H9 (cell line): Measurements from ENCODE around the gene IRF2. TPM values are rescaled to one million over a fixed set of nuclear protein-coding genes. Genes with fewer than 3 reads are reported as not detected.

Experiments
- DNase-seq: peaks from one replicate; pipeline ENCODE4 v3.0.0-alpha.2; 2017
- H2AFZ ChIP-seq: one replicate; pipeline ENCODE4 v1.6.1; 2013; ENCODE audit warnings: mild to moderate bottlenecking, low read length, control low read depth, moderate library complexity
- H2AK5ac ChIP-seq: 2 replicates; pipeline ENCODE4 v1.6.1; 2013; ENCODE audit warnings: low read length, control low read depth, mixed read lengths; ENCODE audit not compliant: insufficient read length
- H2BK120ac ChIP-seq: one replicate; pipeline ENCODE4 v1.6.1; 2013; ENCODE audit warnings: low read depth, mild to moderate bottlenecking, low read length, control low read depth, inconsistent platforms; ENCODE audit not compliant: poor library complexity, severe bottlenecking
- H2BK12ac ChIP-seq: 2 replicates; pipeline ENCODE4 v1.6.1; 2013; ENCODE audit warnings: low read length, control low read depth, mixed read lengths, low read depth; ENCODE audit not compliant: insufficient read length
- H2BK15ac ChIP-seq: 2 replicates; pipeline ENCODE4 v1.6.1; 2013; ENCODE audit warnings: low read depth, low read length, control low read depth
- H2BK20ac ChIP-seq: one replicate; pipeline ENCODE4 v1.6.1; 2013; ENCODE audit warnings: low read depth, mild to moderate bottlenecking, low read length, control low read depth, inconsistent platforms; ENCODE audit not compliant: poor library complexity, severe bottlenecking
- H2BK5ac ChIP-seq: 2 replicates; pipeline ENCODE4 v1.6.1; 2013; ENCODE audit warnings: low read length, control low read depth, mixed read lengths; ENCODE audit not compliant: insufficient read length
- H3K14ac ChIP-seq: 2 replicates; pipeline ENCODE4 v1.6.1; 2013; ENCODE audit warnings: low read length, control low read depth; ENCODE audit not compliant: insufficient read depth
- H3K18ac ChIP-seq: 2 replicates; pipeline ENCODE4 v1.6.1; 2013; ENCODE audit warnings: low read depth, mild to moderate bottlenecking, mixed read lengths, low read length, control low read depth; ENCODE audit not compliant: insufficient read length
- H3K23ac ChIP-seq: 2 replicates; pipeline ENCODE4 v1.6.1; 2013; ENCODE audit warnings: low read length, control low read depth, mixed read lengths, low read depth; ENCODE audit not compliant: insufficient read length
- H3K23me2 ChIP-seq: 2 replicates; pipeline ENCODE4 v1.6.1; 2013; ENCODE audit warnings: low read depth, mild to moderate bottlenecking, mixed read lengths, low read length, control low read depth; ENCODE audit not compliant: insufficient read length, poor library complexity, severe bottlenecking
- H3K27ac ChIP-seq: 2 replicates; pipeline ENCODE4 v1.5.1; 2013; ENCODE audit warnings: low read length, control low read depth, mixed read lengths, low read depth; ENCODE audit not compliant: insufficient read length
- H3K27me3 ChIP-seq: 2 replicates; pipeline ENCODE4 v1.6.1; 2013; ENCODE audit warnings: low read length, control low read depth, inconsistent platforms; ENCODE audit not compliant: insufficient read depth
- H3K4ac ChIP-seq: 2 replicates; pipeline ENCODE4 v1.6.1; 2013; ENCODE audit warnings: low read depth, mild to moderate bottlenecking, control low read depth, inconsistent platforms, low read length, moderate library complexity
- H3K4me1 ChIP-seq: 2 replicates; pipeline ENCODE4 v1.6.1; 2013; ENCODE audit warnings: low read length, control low read depth, inconsistent platforms; ENCODE audit not compliant: insufficient read depth
- H3K4me2 ChIP-seq: 2 replicates; pipeline ENCODE4 v1.6.1; 2013; ENCODE audit warnings: low read length, control low read depth, mixed read lengths; ENCODE audit not compliant: insufficient read length, insufficient read depth
- H3K56ac ChIP-seq: 2 replicates; pipeline ENCODE4 v1.6.1; 2013; ENCODE audit warnings: low read depth, mild to moderate bottlenecking, mixed read lengths, low read length, control low read depth; ENCODE audit not compliant: insufficient read length
- H3K79me1 ChIP-seq: 2 replicates; pipeline ENCODE4 v1.6.1; 2013; ENCODE audit warnings: low read depth, mild to moderate bottlenecking, moderate library complexity, low read length, control low read depth, inconsistent platforms; ENCODE audit not compliant: insufficient read depth, poor library complexity, severe bottlenecking
- H3K79me2 ChIP-seq: 2 replicates; pipeline ENCODE4 v1.6.1; 2013; ENCODE audit warnings: low read length, control low read depth, inconsistent platforms; ENCODE audit not compliant: insufficient read depth
- H3K9ac ChIP-seq: 2 replicates; pipeline ENCODE4 v1.6.1; 2013; ENCODE audit warnings: low read length, control low read depth, mixed read lengths; ENCODE audit not compliant: insufficient read length; ENCODE audit errors: extremely low read depth
- H3K9me3 ChIP-seq: one replicate; pipeline ENCODE4 v1.6.1; 2013; ENCODE audit warnings: low read depth, low read length, inconsistent platforms; ENCODE audit not compliant: control insufficient read depth
- H3T11ph ChIP-seq: one replicate; pipeline ENCODE4 v1.6.1; 2013; ENCODE audit warnings: mild to moderate bottlenecking, low read length, control low read depth, inconsistent platforms
- H4K20me1 ChIP-seq: one replicate; pipeline ENCODE4 v1.6.1; 2013; ENCODE audit not compliant: control insufficient read depth, insufficient read length, insufficient read depth
- H4K5ac ChIP-seq: 2 replicates; pipeline ENCODE4 v1.6.1; 2013; ENCODE audit warnings: low read depth, mild to moderate bottlenecking, mixed read lengths, low read length, control low read depth; ENCODE audit not compliant: insufficient read length
- H4K8ac ChIP-seq: replicated peaks from 2 replicates; pipeline ENCODE4 v1.6.1; 2013; ENCODE audit warnings: low read length, control low read depth, mixed read lengths, low read depth; ENCODE audit not compliant: insufficient read length
- H4K91ac ChIP-seq: 2 replicates; pipeline ENCODE4 v1.6.1; 2013; ENCODE audit warnings: low read depth, mild to moderate bottlenecking, moderate library complexity, mixed read lengths, low read length, control low read depth; ENCODE audit not compliant: insufficient read length
- H3K27ac Mint-ChIP-seq, 3 experiments: 2 replicates in 2 of 3; 3 replicates in 1 of 3; pipeline ENCODE4 v1.8.0; 2020 to 2021; ENCODE audit warnings: mixed read lengths in 3 of 3, mild to moderate bottlenecking in 1 of 3, moderate library complexity in 1 of 3
- H3K27me3 Mint-ChIP-seq: 2 replicates; pipeline ENCODE4 v1.8.0; 2021; ENCODE audit warnings: low read depth, mild to moderate bottlenecking, moderate library complexity, mixed read lengths
- H3K36me3 Mint-ChIP-seq, 3 experiments: 2 replicates in 2 of 3; 3 replicates in 1 of 3; pipeline ENCODE4 v1.8.0; 2020 to 2021; ENCODE audit warnings: low read depth in 3 of 3, mixed read lengths in 3 of 3; ENCODE audit not compliant: insufficient read depth in 1 of 3
- H3K4me1 Mint-ChIP-seq, 2 experiments: 2 replicates each; pipeline ENCODE4 v1.8.0; 2020; ENCODE audit warnings: mixed read lengths in 2 of 2
- H3K4me3 Mint-ChIP-seq, 2 experiments: 2 replicates in 1 of 2; 3 replicates in 1 of 2; pipeline ENCODE4 v1.8.0; 2020 to 2021; ENCODE audit warnings: mild to moderate bottlenecking in 2 of 2, mixed read lengths in 2 of 2, moderate library complexity in 1 of 2
- H3K9me3 Mint-ChIP-seq, 2 experiments: 2 replicates in 1 of 2; 3 replicates in 1 of 2; pipeline ENCODE4 v1.8.0; 2020; ENCODE audit warnings: mild to moderate bottlenecking in 2 of 2, mixed read lengths in 2 of 2, moderate library complexity in 1 of 2
- WGBS: extraction: QIAGEN DNeasy Blood & Tissue Kit; methylation state at CpG from one replicate; pipeline ENCODE4 v1.1.7; 2013; ENCODE audit warnings: missing lambda C conversion rate, low lambda C conversion rate, mixed read lengths; ENCODE audit not compliant: insufficient read length; ENCODE audit errors: extremely low coverage; 5-methylcytosine and 5-hydroxymethylcytosine counted together
- total RNA-seq: library from RNA; stranded (reverse); gene quantifications from 2 replicates; pipeline ENCODE4 v1.2.1, GENCODE V29; 2021
- TF ChIP-seq, protein P1 (sequence below): fragments of 200-600 bp; sonication (generic); conservative IDR thresholded peaks from 3 replicates; pipeline ENCODE4 v1.8.0; 2021; ENCODE audit warnings: antibody characterized with exemption, mild to moderate bottlenecking

Gene IRF2
- total RNA-seq, 1 experiment from 2014 or later, result 13.5 TPM

DNA sequence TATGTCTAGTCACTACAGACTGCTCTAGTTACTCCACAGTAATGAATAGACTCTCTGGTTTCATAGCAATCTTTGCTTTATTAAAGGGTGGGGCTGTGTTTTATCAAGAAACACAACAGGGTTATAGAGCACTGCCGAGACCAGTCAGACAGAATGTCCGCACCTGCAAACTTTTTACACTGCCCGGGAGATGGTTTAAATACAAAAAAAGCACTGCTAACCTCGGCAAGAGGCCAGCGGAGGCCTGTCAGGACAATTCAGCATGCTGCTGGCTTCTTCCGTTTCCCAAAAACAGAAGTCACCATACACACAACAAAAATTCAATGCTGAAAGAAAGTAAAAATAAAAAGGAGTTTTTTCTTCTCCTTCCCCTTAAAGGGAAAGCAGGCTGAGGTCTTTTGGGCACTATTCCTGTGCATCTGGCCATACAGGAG, 67.4 kb downstream of the IRF2 start:
- Histone ChIP-seq H3K27ac (no peak overlapping the region), H2BK12ac (no peak overlapping the region), H3K9me3 (no peaks in the 10 kb centered on the region), H3T11ph (no peak overlapping the region), H3K4me1 (peaks cover 9% of the 10 kb centered on the region), H3K79me2 (no peaks in the 10 kb centered on the region), H2BK120ac (no peak overlapping the region), H4K91ac (no peak overlapping the region), H2BK5ac (no peak overlapping the region), H4K8ac (no peak overlapping the region), H3K23ac (no peak overlapping the region), H3K27me3 (no peaks in the 10 kb centered on the region), H3K79me1 (no peaks in the 10 kb centered on the region), H2BK15ac (no peak overlapping the region), H2AFZ (no peak overlapping the region), H3K23me2 (no peaks in the 10 kb centered on the region), H2AK5ac (no peak overlapping the region), H3K4me2 (no peak overlapping the region), H3K9ac (no peak overlapping the region), H2BK20ac (no peak overlapping the region), H3K18ac (no peak overlapping the region), H3K14ac (no peak overlapping the region), H3K56ac (no peak overlapping the region), H4K5ac (no peak overlapping the region), H3K4ac (no peak overlapping the region), H4K20me1 (no peaks in the 10 kb centered on the region)
- TF ChIP-seq, protein P1, sequence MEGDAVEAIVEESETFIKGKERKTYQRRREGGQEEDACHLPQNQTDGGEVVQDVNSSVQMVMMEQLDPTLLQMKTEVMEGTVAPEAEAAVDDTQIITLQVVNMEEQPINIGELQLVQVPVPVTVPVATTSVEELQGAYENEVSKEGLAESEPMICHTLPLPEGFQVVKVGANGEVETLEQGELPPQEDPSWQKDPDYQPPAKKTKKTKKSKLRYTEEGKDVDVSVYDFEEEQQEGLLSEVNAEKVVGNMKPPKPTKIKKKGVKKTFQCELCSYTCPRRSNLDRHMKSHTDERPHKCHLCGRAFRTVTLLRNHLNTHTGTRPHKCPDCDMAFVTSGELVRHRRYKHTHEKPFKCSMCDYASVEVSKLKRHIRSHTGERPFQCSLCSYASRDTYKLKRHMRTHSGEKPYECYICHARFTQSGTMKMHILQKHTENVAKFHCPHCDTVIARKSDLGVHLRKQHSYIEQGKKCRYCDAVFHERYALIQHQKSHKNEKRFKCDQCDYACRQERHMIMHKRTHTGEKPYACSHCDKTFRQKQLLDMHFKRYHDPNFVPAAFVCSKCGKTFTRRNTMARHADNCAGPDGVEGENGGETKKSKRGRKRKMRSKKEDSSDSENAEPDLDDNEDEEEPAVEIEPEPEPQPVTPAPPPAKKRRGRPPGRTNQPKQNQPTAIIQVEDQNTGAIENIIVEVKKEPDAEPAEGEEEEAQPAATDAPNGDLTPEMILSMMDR, result no peak
- no peak for DNase-seq
- no peak overlapping the region for H3K4me3 Mint-ChIP-seq
- WGBS, result no CpG with 5 or more reads among the region's 6 CpGs
- peaks cover 47 to 51% of the 10 kb centered on the region in 2 experiments for H3K4me1 Mint-ChIP-seq
- no peaks in the 10 kb centered on the region; a peak in 1 of 5 replicates for H3K9me3 Mint-ChIP-seq
- no peaks in the 10 kb centered on the region; the same call in 1 of the 2 replicates for H3K27me3 Mint-ChIP-seq
- peak overlapping the region; percentile 19 to 82 (median 56); a peak in 3 of 7 replicates for H3K27ac Mint-ChIP-seq
- peaks cover 20 to 42% (median 40%) of the 10 kb centered on the region in 3 experiments for H3K36me3 Mint-ChIP-seq
